Measurements from ENCODE around the gene EDC3.

The EDC3 gene

DNA sequence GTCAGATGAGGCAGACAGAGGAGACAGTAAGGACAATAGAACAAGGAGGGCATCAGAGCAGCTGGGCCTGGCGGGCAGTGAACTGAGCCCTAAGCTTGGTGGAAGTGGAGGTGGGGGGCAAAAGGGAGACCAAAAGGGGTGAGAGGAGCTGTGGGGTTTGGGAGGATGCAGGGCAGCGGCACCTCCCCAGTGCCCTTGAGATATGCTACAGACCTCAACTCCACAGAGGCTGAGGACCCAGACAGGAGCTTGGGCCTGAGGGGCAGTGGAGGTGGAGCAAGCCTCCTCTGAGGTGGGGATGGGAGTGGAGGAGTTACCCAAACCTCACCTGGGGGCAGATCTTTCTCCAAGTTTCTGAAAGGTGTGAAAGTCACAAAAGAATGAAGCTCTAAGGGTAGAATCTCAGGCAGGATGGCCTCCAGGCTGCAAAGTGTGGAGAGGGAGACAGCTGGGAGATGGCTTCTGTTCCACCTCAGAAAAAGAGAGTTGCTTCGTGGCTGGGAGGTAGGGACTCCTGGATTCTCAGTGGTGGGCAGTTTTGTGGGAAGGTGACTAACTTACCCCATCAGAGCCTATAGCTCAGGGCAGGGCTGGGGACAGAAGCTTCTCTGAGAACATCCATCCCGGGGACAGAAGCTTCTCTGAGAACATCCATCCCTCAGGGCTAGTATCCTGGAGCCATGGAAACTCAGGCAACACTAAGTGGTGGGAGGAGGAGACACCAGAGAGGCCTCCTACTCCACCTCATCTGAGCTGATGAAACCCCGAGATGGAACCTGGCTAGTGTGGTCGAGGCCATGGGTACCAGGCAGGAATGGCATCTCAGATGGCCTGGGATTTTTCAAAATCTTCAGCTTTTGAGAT, 82.5 kb downstream of the EDC3 start:
- no peak for TF ChIP-seq POLR2A (IDR thresholded peaks at IDR 0.05; ENCODE audit: low read depth, low read length)
- TF ChIP-seq TAF1 (IDR thresholded peaks at IDR 0.05; ENCODE audit: borderline replicate concordance, low read depth, low read length): no peak
- TF ChIP-seq POLR2AphosphoS5 (IDR thresholded peaks at IDR 0.05; ENCODE audit: low read depth, low read length): no peak
- DNase-seq (ENCODE audit: insufficient read length): no peak
- FAIRE-seq: no peak

- no peak for DNase-seq (ENCODE audit: insufficient read length)
- FAIRE-seq: no peak
- TF ChIP-seq POLR2AphosphoS5 (IDR thresholded peaks at IDR 0.05; ENCODE audit: low read depth, low read length) (no peak), POLR2A (IDR thresholded peaks at IDR 0.05; ENCODE audit: low read depth, low read length) (no peak), TAF1 (IDR thresholded peaks at IDR 0.05; ENCODE audit: borderline replicate concordance, low read depth, low read length) (no peak)
Measured at GRCh38 chr15:74612677-74613076, 83.1 kb downstream of the EDC3 start.

DNA sequence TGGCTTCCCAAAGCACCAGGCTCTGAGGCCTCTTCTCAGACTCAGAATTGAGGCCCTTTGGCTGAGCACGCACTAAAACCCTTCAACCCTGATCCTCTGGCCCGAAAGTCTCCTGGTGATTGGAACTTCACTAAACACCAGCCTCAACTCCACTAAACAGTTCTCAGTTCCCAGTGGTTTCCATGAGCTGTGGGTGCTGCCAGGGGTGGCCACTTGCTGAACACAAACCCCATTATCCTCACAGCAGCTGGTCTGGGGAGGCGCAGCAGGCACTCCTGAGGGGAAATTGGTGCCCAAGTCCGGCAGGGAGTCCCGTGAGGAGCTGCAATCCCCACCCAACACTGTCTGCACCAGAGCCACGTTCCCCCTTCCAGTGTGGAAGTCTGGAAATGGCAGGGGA, 84.0 kb downstream of the EDC3 start:
- TF ChIP-seq POLR2AphosphoS5 (IDR thresholded peaks at IDR 0.05; ENCODE audit: low read depth, low read length) (no peak), POLR2A (IDR thresholded peaks at IDR 0.05; ENCODE audit: low read depth, low read length) (no peak), TAF1 (IDR thresholded peaks at IDR 0.05; ENCODE audit: borderline replicate concordance, low read depth, low read length) (no peak)
- FAIRE-seq (no peak), DNase-seq (ENCODE audit: insufficient read length) (no peak)

DNA sequence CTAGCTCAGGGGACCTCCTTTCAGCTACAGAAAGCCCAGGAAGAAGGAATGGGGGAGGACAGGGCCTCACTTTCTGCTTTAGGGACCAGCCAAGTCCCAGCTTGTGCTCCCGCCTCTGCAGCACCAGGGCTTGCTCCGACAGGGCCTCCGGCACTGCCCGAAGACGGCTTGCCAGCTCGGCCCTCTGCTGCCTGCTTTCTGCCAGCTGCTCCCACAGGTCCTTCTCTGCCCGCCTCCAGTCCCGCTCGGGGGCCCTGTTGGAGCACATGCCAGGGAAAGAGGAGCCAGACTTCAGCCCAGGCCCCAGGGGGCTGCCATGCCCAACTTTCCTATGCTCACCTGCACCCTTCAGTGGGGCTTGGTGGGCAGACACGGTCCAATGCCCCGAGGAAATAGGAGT, 84.5 kb downstream of the EDC3 start:
- FAIRE-seq (no peak), DNase-seq (ENCODE audit: insufficient read length) (no peak)
- TF ChIP-seq TAF1 (IDR thresholded peaks at IDR 0.05; ENCODE audit: borderline replicate concordance, low read depth, low read length): no peak
- TF ChIP-seq POLR2AphosphoS5 (IDR thresholded peaks at IDR 0.05; ENCODE audit: low read depth, low read length): no peak
- no peak for TF ChIP-seq POLR2A (IDR thresholded peaks at IDR 0.05; ENCODE audit: low read depth, low read length)

DNA sequence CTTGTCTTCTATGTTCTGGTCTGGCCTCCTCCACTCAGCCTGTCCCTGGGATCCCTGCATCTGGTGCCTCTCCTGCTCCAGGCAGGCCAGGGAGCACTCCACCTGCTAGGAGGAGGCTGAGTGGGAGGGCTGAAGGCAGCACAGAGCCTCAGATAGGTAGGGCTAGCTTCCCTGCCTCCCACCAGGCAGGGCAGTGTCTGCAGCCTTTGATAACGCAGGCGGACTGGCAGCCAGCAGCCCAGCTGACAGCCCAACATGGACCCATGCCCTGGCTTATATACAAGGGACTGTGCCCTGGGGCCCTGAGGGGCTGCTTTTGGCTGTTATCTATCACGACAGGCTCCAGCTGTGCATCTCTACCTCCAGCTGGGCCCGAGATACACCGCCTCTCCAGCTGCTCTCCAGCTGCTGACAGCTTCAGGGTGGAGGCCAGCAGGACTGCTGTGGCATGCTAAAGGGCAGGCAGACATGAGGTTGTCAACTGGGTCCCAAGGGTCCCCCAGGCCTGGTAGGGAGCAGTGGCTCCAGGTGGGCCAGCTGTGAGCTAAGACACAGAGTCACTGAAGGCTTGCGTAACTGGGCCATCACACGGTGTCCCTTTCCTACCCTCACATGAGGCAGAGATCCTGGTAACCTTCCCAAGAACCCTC, 85.4 kb downstream of the EDC3 start:
- DNase-seq (ENCODE audit: insufficient read length) (no peak), FAIRE-seq (no peak)
- TF ChIP-seq TAF1 (IDR thresholded peaks at IDR 0.05; ENCODE audit: borderline replicate concordance, low read depth, low read length) (no peak), POLR2AphosphoS5 (IDR thresholded peaks at IDR 0.05; ENCODE audit: low read depth, low read length) (no peak), POLR2A (IDR thresholded peaks at IDR 0.05; ENCODE audit: low read depth, low read length) (no peak)

- DNase-seq (ENCODE audit: insufficient read length) (no peak), FAIRE-seq (no peak)
- no peak for TF ChIP-seq POLR2AphosphoS5 (IDR thresholded peaks at IDR 0.05; ENCODE audit: low read depth, low read length)
- TF ChIP-seq TAF1 (IDR thresholded peaks at IDR 0.05; ENCODE audit: borderline replicate concordance, low read depth, low read length): no peak
- TF ChIP-seq POLR2A (IDR thresholded peaks at IDR 0.05; ENCODE audit: low read depth, low read length): no peak
Measured at GRCh38 chr15:74609938-74610301, 85.9 kb downstream of the EDC3 start.

DNA sequence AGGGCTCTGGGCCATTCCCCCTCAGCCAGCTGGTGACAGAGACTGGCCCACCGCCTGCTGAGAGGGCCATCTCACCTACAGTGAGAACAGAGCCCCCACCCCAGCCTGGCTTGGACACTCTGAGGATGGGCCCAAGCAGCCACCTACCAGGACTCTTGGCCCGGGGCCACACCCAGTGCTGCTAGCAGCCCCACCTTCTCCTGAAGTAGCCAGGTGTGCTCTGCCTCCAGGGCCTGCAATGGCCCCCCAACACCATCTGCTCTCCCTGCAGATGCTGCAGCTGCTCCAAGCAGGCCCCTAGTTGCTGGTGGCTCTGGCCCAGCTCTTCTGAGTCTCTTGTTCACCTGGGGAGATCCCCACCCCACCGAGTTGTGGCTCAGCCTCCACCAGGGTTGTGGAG, 87.0 kb downstream of the EDC3 start:
- DNase-seq (ENCODE audit: insufficient read length): no peak
- TF ChIP-seq POLR2A (IDR thresholded peaks at IDR 0.05; ENCODE audit: low read depth, low read length): no peak
- TF ChIP-seq POLR2AphosphoS5 (IDR thresholded peaks at IDR 0.05; ENCODE audit: low read depth, low read length): no peak
- no peak for TF ChIP-seq TAF1 (IDR thresholded peaks at IDR 0.05; ENCODE audit: borderline replicate concordance, low read depth, low read length)
- no peak for FAIRE-seq

GRCh38 chr15:74605795-74606150, 90.1 kb downstream of the EDC3 start:
- DNase-seq (ENCODE audit: insufficient read length): no peak
- FAIRE-seq: no peak

GRCh38 chr15:74604983-74605794, 90.6 kb downstream of the EDC3 start:
- DNase-seq (ENCODE audit: insufficient read length): no peak
- TF ChIP-seq POLR2A (IDR thresholded peaks at IDR 0.05; ENCODE audit: low read depth, low read length) (no peak), POLR2AphosphoS5 (IDR thresholded peaks at IDR 0.05; ENCODE audit: low read depth, low read length) (no peak), TAF1 (IDR thresholded peaks at IDR 0.05; ENCODE audit: borderline replicate concordance, low read depth, low read length) (no peak)
- no peak for FAIRE-seq

More at GRCh38 chr15:74605795-74606150, 90.1 kb downstream of the EDC3 start:
- TF ChIP-seq POLR2AphosphoS5 (IDR thresholded peaks at IDR 0.05; ENCODE audit: low read depth, low read length) (no peak), TAF1 (IDR thresholded peaks at IDR 0.05; ENCODE audit: borderline replicate concordance, low read depth, low read length) (no peak), POLR2A (IDR thresholded peaks at IDR 0.05; ENCODE audit: low read depth, low read length) (no peak)

DNA sequence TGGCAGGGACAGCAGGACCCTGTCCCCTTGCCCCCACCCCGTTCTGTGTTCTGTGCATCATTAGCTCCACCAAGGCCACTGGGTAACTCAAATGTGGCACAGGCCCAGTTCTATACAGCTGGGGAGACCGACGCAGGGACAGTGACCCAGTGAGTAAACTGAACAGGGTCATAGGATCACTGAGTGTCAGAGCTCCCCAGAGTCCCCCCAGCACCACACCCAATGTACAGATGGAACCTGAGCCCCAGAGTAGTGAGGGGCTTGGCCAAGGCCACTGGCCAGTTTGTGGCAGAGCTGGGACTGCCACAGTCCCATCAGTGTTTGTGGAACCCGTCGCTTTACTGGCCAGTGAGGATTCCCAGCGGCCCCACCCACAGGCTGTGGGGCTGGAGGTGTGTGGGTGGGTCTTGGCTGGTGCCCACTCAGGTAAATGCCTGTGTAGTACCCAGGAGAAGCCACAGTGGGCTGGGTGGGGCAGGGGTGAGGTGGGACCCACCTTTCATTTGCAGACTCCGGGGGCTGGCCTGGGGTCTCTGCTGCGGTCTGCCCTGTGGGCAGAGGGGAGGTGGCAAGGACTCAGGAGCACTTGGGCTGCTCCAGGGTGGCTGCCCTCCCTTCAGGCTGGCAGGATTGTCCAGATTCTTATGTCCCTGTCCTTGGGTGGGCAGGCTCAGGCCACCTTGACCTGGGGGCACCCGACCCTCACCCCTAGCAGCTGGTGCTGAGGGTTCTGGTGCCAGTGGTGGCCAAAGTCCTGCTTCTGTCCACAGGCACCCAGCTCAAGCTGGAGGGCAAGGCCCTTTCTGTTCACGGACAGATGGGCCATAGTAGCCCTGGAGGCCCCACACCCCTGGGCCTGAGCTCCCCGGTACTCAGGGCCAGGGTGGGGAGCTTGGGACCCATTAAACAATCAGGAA, 91.8 kb downstream of the EDC3 start:
- no peak for FAIRE-seq
- no peak for TF ChIP-seq TAF1 (IDR thresholded peaks at IDR 0.05; ENCODE audit: borderline replicate concordance, low read depth, low read length)
- TF ChIP-seq POLR2AphosphoS5 (IDR thresholded peaks at IDR 0.05; ENCODE audit: low read depth, low read length): no peak

More for the DNA sequence above, 91.8 kb downstream of the EDC3 start:
- no peak for DNase-seq (ENCODE audit: insufficient read length)

All from GM12892 (cell line).